DMS153 (cell line): ENCODE results near the gene HIVEP3.
A peak's percentile ranks its signal among the peaks of the same experiment; 100 is the strongest.

Experiments
- DNase-seq: peaks from one replicate; lab custom pipeline; 2025; lab: John Stamatoyannopoulos, UW

Gene HIVEP3

DNA sequence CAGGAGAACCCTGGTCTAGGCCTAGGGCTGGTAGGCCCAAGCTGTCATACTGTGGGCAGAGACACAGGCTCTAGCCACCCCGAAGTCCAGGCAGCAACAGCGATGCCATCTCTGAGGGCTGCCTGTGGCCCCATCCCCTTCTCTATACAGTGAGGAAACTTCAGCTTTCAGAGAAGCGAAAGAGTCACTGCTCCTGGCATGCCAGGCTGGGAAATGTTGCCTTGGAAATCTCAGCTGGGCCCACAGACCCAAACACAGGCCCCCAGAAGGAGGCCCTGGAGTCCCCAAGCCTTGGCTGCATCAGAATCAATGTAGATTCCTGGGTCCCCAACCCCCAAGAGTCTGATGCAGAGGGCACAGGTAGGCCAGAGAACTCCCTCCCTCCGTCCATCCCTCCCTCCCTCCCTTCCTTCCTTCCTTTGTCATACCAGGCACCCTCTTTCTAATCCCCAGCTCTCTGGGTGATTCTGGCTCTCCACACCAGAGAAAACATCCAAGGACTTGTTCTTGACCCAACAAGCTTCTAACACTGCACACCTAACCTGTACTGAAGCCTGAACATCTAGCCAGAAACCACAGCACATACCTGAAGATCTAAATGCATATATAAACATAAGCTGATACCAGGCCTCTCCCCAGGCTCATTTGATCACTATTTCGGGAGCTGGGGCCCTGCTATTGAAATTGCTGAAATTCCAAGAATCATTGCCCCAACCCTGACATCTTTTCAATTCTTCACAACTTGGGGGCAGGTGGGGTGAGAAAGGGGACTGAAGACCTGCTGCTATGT lies 291.0 kb downstream of the HIVEP3 start:
- DNase-seq, result no peak

DNA sequence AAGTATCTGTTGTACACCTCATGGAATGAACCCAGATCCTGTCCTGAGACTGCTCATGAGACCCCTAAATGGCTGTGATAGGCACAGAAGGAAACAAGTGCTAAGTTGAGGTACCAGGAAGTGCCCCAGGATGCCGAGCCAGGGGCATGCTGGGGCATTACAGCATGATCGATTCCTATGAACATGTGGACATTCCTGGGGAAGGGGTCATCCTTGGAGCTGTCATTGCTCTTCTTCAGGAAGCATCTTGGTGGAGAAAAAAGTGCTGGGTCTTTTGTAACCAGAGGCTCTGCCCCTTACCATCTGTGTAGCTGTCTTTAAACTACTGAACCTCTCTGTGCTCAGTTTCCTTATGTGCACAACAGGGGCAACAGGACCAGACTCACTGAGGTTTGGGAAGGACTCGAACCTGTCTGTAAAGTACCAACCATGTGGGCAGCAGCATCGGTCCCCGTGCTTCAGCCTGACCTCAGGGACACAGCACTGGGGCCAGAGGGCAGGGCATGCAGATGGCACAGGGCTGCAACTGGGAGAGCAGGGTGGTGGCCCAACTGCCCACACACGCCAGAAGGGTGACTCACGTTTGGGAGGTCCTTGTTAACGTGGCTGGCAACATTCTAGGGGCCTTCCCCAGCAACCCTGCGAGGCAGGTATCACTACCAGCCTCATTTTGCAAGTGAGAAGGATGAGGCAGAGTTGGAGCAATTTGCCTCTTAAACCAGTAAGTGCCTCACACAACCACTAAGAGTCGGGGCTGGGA lies 291.9 kb downstream of the HIVEP3 start:
- DNase-seq, result no peak

DNA sequence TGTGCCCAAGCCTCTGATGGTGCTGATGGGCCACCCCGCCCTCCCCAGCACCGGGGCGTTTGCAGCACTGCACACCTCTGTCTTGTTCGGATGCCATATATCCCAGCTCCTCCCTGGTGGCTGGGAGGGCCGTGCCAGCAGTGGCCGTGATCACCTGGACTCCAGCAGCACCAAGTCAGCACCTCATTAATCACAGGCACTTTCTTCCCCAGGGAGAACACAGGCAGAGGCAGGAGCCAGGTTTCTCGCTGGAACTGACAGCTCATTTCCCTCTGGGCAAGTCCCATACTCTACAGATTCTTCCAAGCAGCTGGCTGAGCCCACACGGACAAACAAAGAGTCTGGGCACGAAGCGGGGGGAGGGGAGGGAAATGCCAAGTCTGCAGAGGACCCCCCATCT lies 292.6 kb downstream of the HIVEP3 start:
- peak; percentile 53 for DNase-seq

DNA sequence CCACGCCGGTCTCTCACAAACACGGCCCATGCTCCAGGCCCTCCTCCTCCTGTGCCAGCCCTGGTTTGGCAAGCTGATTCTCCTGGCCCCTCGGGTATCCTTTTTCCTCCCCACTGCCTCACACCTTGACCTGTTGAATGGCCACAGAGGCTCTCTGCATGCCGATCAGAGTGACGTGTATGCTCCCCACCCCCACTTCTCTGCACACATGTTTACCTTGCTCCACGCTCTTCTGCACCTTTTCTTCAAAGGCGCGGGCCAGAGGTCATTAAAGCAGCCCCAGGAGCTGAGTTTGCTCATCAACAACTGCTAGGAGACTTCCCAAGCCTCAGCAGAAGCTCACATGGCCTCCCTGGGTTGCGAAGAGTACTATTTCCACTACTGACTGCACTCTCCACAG lies 295.0 kb downstream of the HIVEP3 start:
- DNase-seq, result peak; percentile 48

DNA sequence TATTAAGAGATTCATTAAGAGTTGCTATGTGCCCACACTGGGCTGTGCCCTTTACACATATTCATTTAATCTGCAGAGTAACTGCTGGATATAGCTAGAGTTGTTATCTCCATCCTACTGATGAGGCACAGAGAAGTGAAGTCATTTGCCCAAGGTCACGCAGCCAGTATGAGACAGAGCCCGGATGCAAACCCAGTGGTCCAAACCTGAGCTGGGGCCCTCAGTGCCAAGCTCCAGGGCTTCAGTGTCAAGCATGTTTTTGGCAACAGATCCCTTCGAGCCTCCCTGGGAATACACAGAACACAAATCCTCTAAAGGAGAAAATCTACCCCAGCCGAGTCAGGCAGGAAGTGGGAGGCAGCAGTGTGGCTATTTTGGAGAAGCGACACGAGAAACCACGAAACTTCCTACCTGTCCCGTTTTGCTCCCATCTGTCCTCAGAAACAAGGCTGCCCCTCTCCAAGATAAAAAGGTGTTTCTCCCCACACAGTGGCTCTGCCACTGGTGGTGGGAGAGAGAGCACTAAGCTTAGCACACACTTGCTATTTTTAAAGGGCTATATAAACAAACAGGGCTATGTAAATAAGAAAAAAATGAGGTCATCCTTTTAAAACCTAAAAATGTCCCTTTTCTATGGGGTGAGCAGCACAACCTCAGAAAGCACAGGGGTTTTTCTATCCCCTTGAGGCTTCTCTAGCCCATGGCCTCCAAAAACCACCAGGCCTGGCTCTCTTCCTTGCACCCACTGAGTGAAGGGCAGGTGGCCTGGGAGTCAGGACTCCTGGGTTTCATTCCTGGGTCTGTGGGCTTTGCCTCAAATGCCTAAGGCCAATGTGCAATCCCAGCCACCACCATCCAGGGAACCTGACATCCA lies 295.6 kb downstream of the HIVEP3 start:
- DNase-seq, result no peak

DNA sequence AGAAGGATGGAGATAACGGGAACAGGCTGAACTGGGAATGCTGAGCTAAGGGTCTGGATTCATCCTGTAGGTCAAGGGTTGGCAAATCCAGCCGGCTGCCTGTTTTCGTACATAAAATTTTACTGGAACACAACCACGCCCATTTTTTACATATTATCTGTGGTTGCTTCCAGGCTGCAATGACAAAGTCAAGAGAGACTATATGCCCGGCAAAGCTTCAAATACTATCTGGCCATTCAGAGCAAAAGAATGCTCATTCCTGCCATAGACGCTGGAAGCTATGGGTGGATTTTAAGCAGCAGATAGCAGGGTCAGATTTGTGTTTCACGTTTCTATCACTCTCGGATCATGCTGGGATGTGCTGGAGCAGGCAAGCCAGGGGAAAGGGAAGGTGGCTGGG lies 296.3 kb downstream of the HIVEP3 start:
- DNase-seq, result no peak

DNA sequence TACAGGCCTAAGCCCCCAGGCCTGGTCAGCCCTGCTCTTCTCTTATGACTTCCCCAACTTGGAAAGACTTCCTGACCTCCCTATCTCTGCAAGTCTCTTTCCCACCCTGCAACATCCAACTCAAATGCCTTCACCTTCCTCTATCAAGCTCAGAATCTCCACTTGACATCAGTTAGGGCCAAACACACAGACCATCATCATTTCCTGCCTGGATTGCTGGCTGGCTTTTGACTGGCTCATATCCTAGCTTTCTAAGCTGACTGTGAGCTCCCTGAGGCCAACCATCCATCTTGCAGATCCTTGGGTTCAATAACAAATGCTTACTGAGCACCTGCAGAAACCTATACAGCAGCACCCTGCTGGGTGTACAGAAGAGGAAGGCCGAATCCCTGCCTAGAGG lies 296.9 kb downstream of the HIVEP3 start:
- no peak for DNase-seq

DNA sequence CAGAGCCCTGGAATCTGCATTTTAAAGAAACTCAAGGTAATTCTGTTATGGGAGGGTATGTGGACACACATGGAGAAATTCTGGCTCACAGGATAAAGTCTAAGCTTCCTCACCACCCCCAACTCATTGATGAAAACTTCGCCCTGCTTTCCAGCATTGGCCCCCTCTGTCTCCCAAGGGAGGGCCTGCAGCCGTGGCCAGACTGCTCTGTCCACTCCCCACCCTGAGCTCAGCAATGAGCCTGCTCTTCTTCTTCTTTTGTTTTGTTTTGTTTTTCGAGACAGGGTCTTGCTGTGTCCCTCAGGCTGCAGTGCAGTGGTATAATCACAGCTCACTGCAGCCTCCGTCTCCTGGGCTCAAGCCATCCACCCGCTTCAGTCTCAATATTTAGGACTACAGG lies 297.5 kb downstream of the HIVEP3 start:
- DNase-seq, result no peak

DNA sequence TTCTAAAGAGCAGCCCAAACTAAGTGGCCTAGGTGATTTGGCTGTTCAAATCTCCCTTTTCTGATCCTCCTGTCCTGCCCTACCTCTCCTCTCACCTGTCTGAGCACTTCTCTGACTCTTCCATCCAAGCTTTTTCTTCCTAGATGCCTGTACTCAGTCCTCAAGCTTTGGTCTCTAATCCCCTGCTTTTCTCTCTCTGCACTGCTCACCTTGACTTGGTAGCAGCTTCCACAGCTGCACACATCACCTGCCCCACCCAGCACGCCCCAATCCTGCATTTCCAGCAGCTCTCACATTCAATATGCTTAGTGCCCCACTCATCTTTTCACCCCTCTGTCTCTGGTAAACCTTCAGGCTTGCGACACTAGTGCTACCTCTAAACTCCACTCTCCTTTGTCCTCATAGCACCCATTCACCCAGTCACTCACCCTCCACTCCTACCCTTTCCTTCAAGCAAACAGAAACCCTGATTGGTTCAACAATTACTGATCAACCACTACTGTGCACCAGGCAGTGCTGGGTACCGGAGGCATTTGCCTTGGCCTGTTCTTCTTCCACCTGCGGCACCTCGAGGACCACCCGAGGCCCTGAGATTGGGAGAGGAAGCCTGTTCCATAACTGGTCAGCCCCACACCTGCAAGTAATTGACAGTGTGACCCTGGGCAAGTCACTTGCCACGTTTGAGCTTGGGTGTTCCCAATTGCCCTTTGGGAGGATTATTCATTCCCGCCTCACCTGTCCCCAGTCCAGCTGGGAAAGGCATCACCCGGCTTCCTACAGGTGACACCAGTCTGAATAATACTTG lies 298.2 kb downstream of the HIVEP3 start:
- DNase-seq, result no peak

DNA sequence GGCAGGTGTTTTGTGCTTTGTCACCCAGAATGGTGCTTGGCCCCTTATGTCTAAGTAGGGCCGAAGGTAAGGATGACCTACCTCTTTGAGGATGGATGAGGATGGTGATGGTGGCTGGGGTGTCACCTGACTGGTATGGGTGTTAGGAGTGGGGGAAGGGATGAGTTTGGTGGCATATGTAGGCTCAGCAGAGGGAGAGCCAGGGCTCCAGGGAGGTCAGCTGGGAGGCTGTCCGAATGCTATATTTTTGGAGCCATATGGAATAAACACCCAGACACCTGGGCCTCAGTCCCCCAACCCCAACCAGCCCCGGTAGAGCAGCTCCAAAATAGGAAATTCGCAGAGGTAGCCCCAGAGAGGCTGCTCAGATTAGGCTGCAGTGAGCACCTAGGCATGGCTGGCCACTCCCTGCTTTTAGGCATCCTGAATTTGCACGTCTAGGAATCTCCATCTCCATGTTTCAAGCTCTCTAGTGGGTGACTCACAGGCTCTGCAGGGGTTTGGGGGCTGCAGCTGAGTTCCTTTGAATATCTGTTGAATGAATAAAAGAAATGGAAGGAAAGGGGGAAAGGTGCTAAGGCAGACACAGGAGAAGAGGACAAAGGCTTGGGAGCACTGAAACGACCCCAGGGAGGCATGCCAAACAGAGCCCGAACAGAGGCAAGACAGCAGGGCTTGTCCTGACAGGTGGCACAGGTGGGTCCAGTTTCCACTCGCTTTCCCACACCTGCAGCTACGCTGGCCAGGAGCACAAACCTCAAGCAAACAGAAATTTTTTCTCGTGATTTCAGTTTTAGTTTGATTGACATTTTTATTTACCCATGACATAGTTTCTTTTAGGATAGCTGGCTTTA lies 299.0 kb downstream of the HIVEP3 start:
- DNase-seq, result no peak

DNA sequence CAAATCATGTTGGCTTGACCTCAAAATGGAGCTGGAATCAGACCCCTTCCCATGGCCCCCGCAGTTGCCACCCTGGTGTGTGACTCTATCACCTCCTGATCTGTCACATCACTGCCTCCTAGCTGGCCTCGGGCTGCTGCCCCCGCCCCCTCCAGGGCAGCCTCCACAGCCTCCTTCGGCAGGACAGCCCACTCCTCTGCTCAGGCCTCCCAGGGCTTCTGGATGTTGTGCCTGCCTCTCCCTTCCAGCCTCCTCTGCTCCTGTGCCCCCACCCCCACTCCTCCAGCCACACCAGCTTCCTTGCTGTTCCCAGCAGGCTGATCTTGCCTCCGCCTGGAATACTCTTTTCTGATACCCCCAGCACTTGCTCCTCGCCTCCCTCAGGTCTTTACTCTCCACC lies 299.9 kb downstream of the HIVEP3 start:
- no peak for DNase-seq

DNA sequence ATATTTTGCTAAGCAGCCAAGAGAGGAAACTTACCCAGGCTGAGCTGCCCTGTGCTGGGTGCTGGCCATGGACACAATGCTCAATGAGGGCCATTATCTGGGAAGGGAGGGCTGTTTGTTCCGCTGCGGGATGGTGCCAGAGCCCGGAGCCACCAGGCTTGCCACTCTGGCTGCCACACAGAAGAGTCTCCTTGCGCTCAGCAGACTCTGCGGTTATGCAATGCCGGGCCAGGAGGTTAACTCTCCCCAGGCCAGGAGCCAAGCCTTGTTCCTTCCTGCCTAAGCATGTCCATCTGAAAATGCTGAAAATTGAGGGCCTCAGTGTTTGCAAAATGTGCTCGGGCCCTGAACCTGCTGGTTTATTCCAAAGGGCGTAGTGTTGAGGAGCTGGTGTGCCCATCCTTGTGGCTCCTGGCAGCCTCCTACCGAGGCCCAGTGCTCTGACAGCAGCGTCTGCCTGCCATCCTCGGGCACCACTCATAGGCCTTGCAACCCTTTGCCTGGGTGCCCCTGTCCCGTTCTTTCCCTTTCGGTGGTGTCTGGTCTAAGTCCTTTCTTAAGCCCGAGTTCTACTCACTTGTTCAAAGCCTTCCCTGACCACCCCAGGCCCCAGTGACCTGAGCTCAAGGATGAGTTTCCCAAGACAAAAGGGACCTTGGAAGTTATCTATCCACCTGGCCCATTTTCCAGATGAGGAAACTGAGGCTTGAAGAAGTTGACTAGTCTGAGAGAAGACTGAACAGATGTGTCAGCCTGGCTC lies 300.5 kb downstream of the HIVEP3 start:
- DNase-seq, result peak; percentile 34

DNA sequence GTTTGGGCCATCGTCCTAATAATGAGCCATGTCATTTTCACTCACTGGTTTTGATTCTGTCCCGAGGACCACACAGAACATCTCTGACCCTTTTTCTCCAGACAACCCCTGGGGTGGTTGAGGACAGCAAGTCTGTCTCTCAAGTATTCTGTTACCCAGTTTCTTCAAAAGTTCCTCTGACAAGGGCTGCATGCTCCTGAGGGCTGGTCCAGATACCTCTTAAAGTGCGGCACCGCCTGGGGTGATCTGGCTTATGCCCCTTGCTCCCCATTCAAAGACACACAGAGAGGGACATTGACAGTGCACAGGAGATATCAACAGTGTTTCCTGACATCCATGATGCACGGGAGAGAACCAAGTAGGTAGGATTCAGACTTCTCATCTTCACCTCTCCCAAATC lies 301.4 kb downstream of the HIVEP3 start:
- no peak for DNase-seq

DNA sequence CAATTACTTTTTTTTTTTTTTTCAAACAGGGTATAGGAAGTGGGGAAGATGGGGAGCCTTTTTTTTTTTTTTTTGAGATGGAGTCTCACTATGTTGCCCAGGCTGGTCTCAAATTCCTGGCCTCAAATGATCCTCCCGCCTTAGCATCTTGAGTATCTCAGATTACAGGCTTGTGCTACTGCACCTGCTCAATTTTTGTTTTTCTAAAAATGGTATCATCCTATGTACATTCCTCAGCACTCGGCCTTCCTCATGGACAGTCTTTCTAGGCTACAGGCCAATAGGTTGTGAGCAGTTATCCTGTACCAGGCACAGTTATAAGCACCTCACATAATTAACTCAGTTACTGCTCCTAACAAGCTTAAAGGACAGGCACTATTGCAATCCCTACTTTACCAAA lies 302.2 kb downstream of the HIVEP3 start:
- no peak for DNase-seq

DNA sequence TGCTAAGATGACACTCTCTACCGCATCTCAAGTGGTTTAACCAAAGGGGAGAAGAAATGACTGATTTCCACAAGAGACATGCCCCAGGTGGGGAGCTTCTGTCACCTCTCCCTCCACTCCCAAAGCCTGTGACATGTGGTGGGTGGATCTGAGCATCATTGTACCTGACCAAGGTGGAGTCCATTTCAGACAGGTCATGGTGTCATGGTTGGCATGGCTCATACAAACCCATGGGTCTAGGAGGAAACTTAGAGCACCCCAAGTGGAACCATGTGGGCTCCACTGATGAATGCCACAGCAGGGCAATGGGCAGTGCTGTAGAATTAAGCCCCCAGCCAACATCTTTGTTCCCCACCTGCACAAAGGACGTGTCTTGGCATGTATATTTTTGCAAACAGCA lies 302.7 kb downstream of the HIVEP3 start:
- no peak for DNase-seq

DNA sequence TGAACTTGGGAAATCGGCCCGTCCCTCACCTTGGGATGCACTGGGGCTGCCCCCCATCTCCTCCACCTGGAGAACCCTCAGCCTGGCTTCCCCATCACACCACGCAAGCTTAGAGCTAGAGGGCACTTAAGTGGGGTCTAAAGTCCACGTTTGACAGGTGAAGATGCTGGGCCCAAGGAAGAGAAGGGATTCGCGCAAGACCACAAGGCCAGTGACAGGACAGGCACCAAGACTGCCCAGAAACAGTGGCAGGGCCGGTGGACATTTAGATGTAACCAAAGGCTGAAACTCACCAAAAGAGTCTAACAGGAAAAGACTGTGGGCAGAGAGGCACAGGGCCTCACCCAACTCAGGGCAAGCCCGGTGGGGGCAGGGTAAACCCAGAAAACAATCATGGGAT lies 303.4 kb downstream of the HIVEP3 start:
- DNase-seq, result no peak

DNA sequence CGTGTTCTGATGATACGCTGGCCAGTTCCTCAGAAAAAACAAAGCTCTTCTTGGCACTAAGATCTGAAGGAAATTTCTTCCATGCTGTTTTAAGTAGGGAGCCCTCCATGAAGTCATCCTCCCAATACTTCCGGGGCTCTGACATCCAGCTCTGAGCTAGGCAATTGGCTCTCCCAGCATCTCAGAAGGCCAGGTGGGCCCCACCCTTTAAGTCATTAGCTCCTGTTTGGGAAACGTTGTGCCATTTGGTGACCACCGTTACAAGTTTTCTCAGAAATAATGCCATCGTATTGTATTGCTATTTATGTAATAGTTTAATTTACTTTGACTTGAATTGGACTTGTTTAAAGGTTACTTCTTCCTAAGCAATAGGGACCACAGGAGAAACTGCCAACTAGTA lies 303.9 kb downstream of the HIVEP3 start:
- DNase-seq, result no peak

DNA sequence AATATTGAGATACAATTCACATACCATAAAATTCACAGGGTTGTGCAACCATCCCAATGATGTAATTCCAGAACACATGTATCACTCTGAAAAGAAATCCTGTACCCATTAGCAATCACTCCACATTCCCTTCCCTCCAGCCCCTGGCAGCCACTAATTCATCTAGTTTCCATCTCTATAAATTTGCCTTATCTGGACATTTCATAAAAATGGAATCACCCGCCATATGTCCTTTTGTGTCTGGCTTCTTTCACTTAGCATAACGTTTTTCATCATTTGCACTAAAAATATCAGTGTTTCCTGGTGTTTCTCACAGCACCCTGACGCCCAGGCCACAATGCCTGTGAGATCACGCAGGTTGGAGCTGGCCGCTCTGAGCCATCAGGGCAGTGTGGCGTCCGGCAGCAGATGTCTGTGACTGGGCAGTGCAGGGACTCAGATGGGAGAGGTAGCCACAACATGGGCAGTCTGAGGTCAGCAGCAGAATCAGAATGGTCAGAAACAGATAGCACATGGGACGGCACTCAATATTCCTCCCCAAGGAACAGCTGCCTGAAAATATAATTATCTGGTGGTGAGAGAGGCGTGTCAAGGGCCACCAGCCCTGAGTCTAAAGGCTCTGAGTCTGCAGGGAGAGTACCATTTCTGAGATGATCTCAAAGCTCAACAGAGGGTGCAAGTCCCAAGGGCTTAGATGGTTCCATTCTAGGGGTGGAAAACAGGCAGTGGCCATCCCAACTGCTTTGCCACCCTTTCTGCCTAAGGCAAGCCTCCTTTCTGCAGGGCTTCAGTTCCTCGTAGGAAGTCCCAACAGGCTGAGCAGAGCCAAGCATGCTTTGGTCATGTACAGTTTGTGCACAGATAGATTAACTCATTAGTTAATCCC lies 304.8 kb downstream of the HIVEP3 start:
- no peak for DNase-seq

DNA sequence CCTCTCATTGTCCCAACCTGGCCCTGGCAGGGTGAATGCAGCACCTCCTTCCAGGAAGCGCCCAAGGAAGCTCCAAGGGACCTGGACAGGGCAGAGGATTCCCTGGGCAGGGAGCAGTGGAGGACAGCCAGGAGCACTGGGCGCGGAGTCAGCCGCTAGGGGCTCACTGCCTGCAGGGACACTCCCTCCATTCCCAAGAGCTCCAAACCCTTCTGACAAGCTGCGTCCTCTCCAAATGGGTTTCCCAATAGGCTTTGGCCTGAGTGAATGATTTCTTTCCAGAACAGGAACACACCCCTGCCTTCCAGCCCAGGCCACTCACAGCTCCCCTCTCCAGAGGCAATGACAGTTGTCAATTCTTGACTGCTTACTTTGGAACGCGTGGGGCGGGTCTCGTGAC lies 305.8 kb downstream of the HIVEP3 start:
- DNase-seq, result no peak
